PFSK-1 (cell line): ENCODE measurements around the gene ULK4.

ENCODE experiments used
- FOXP2 ChIP-seq: optimal IDR thresholded peaks from 2 replicates; pipeline ENCODE3; 2011; ENCODE audit warnings: borderline replicate concordance, control low read depth, inconsistent platforms; ENCODE audit not compliant: insufficient read depth; ENCODE audit errors: extremely low read length, extremely low read depth
- POLR2AphosphoS5 ChIP-seq: IDR thresholded peaks from 2 replicates; pipeline ENCODE4 v1.6.1; 2012; ENCODE audit warnings: low read depth, mild to moderate bottlenecking, control low read depth, low read length, moderate library complexity
- REST ChIP-seq, 2 experiments: IDR thresholded peaks; 2 replicates each; pipeline versions ENCODE4 v1.6.1 to v1.8.0; 2011 to 2012; ENCODE audit warnings: low read depth in 2 of 2, low read length in 2 of 2, control low read depth in 1 of 2, inconsistent platforms in 1 of 2, mild to moderate bottlenecking in 1 of 2, moderate library complexity in 1 of 2; ENCODE audit not compliant: insufficient read depth in 1 of 2
- SIN3A ChIP-seq: IDR thresholded peaks from 2 replicates; pipeline ENCODE4 v1.6.1; 2012; ENCODE audit warnings: mild to moderate bottlenecking, low read length, moderate library complexity, borderline replicate concordance; ENCODE audit not compliant: insufficient read depth
- TAF1 ChIP-seq: IDR thresholded peaks from 2 replicates; pipeline ENCODE4 v1.6.1; 2012; ENCODE audit warnings: low read length, control low read depth, borderline replicate concordance; ENCODE audit not compliant: insufficient read depth

GRCh38 chr3:41936384-41936783, 25.5 kb downstream of the ULK4 start:
- no peak for TF ChIP-seq POLR2AphosphoS5
- TF ChIP-seq REST (IDR thresholded peaks at IDR 0.05; ENCODE audit: insufficient read depth in 1 of 2, low read depth in 2 of 2, low read length in 2 of 2), result no peak
- TF ChIP-seq TAF1, result no peak
- TF ChIP-seq SIN3A, result no peak
- no peak for TF ChIP-seq FOXP2
